HUES48 (cell line): ENCODE data around the gene KCND2.
"Not testable (repeated sequence)": the region's sequence is repeated elsewhere in the genome, so short reads cannot be mapped to it uniquely, and the experiment has no call there.

Experiments
- H3K27ac ChIP-seq: one replicate; pipeline ENCODE4 v1.7.0; 2013; ENCODE audit warnings: low read depth, low read length, inconsistent platforms
- H3K27me3 ChIP-seq: 2 replicates; pipeline ENCODE4 v1.6.1; 2013; ENCODE audit warnings: mild to moderate bottlenecking, low read length; ENCODE audit not compliant: control insufficient read depth, insufficient read depth
- H3K36me3 ChIP-seq: 2 replicates; pipeline ENCODE4 v1.6.1; 2013; ENCODE audit warnings: low read length; ENCODE audit not compliant: control insufficient read depth, insufficient read depth
- H3K4me1 ChIP-seq: 2 replicates; pipeline ENCODE4 v1.6.1; 2013; ENCODE audit warnings: mild to moderate bottlenecking, low read length; ENCODE audit not compliant: control insufficient read depth, insufficient read depth
- H3K4me3 ChIP-seq: 2 replicates; pipeline ENCODE4 v1.5.1; 2013; ENCODE audit warnings: mild to moderate bottlenecking, low read depth, low read length
- H3K9ac ChIP-seq: 2 replicates; pipeline ENCODE4 v1.6.1; 2013; ENCODE audit warnings: mild to moderate bottlenecking, low read depth, low read length, moderate library complexity
- H3K9me3 ChIP-seq: 2 replicates; pipeline ENCODE4 v1.6.1; 2013; ENCODE audit warnings: low read length; ENCODE audit not compliant: control insufficient read depth, insufficient read depth

KCND2 gene

GRCh38 chr7:120272701-120273475 is at the start of gene KCND2:
Gene KCND2 (plus strand): TSS chr7:120273175.
- Histone ChIP-seq H3K27me3 (peaks cover 17% of the 10 kb centered on the region), H3K4me1 (peaks cover 14% of the 10 kb centered on the region), H3K36me3 (peaks cover 4% of the 10 kb centered on the region; the same call in 1 of the 2 replicates), H3K4me3 (peak within 1 kb of the TSS; percentile 85), H3K9ac (peak within 1 kb of the TSS; percentile 52), H3K9me3 (no peaks in the 10 kb centered on the region), H3K27ac (no peak within 1 kb of the TSS)

- no peak overlapping the region for H3K4me3 ChIP-seq
- H3K9me3 ChIP-seq: no peaks in the 10 kb centered on the region
- no peaks in the 10 kb centered on the region for H3K36me3 ChIP-seq
- no peak overlapping the region for H3K27ac ChIP-seq
- no peaks in the 10 kb centered on the region for H3K27me3 ChIP-seq
- no peak overlapping the region for H3K9ac ChIP-seq
- H3K4me1 ChIP-seq: no peaks in the 10 kb centered on the region
These were observed 46.8 kb upstream of the KCND2 start for GRCh38 chr7:120226188-120226587.

DNA sequence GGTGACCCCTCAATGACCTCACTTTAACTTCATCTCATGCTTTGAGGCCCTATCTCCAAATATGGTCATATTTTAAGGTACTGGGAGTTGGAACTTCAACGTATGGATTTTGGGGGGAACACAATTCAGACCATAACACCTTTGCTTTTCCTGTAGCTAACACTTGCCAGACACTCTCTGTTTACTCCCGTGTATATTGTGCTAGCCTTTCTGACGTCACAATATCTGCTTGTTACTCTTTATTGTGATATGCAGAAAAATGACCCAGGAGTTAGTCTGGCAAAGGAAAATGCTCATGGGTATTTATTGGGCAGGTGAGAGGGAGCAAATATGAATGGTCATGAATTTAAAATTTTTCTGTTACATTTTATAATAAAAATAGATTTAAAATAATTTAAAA is 45.7 kb upstream of the KCND2 start:
- no peak overlapping the region for H3K9ac ChIP-seq
- H3K4me3 ChIP-seq: no peak overlapping the region
- no peaks in the 10 kb centered on the region for H3K9me3 ChIP-seq
- H3K27ac ChIP-seq: no peak overlapping the region
- H3K4me1 ChIP-seq: no peaks in the 10 kb centered on the region
- H3K36me3 ChIP-seq: no peaks in the 10 kb centered on the region
- H3K27me3 ChIP-seq: no peaks in the 10 kb centered on the region

GRCh38 chr7:120229084-120229483 is 43.9 kb upstream of the KCND2 start:
- Histone ChIP-seq H3K4me1 (no peaks in the 10 kb centered on the region), H3K27ac (no peak overlapping the region), H3K9ac (no peak overlapping the region), H3K27me3 (no peaks in the 10 kb centered on the region), H3K9me3 (no peaks in the 10 kb centered on the region), H3K36me3 (no peaks in the 10 kb centered on the region), H3K4me3 (no peak overlapping the region)

DNA sequence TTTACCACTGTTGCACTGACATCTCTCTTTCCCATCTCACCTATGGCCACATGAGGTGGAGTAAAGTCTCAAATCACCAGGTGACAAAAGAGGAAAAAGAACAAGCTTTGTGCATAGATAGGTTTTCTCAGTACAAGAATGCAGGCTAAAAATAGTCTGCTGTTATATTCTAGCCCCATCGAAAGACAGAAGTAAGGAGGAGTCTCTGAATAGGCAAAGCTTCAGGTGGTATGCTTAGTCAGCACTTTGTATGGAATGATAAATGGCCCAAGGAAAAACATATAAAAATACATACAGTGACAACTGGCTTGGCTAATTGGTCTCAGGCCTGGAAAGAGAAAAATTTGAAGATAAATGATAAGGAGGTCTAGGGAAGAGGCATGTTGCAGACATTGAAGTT is 39.6 kb upstream of the KCND2 start:
- H3K4me3 ChIP-seq: no peak overlapping the region
- H3K4me1 ChIP-seq: no peaks in the 10 kb centered on the region
- no peaks in the 10 kb centered on the region for H3K36me3 ChIP-seq
- H3K9ac ChIP-seq: no peak overlapping the region
- H3K27me3 ChIP-seq: no peaks in the 10 kb centered on the region
- no peak overlapping the region for H3K27ac ChIP-seq
- H3K9me3 ChIP-seq: no peaks in the 10 kb centered on the region

GRCh38 chr7:120240350-120240749 is 32.6 kb upstream of the KCND2 start:
- H3K9me3 ChIP-seq, H3K9ac ChIP-seq, H3K27ac ChIP-seq, H3K36me3 ChIP-seq, H3K27me3 ChIP-seq, H3K4me3 ChIP-seq, H3K4me1 ChIP-seq: not testable (repeated sequence)

DNA sequence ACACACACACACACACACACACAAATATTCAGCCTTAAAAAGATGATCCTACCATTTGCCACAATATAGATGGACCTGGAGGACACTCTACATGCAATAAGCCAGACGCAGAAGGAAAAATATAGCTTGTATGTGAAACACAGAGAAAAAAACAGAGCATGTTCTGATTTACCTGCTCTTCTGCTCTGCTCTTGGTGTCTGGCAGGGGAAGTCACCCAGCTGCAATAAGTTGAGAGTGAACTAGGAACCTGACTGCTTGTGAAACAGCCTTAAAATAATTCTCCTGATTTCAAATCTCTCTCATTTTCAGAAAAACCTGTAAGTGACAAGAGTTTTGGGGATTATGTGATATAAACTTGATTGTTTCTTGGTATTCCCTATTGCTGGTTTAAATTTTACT is 31.0 kb upstream of the KCND2 start:
- no peaks in the 10 kb centered on the region for H3K4me1 ChIP-seq
- H3K9me3 ChIP-seq: peaks cover 4% of the 10 kb centered on the region
- no peak overlapping the region for H3K9ac ChIP-seq
- H3K4me3 ChIP-seq: no peak overlapping the region
- no peaks in the 10 kb centered on the region for H3K36me3 ChIP-seq
- no peaks in the 10 kb centered on the region for H3K27me3 ChIP-seq
- no peak overlapping the region for H3K27ac ChIP-seq

DNA sequence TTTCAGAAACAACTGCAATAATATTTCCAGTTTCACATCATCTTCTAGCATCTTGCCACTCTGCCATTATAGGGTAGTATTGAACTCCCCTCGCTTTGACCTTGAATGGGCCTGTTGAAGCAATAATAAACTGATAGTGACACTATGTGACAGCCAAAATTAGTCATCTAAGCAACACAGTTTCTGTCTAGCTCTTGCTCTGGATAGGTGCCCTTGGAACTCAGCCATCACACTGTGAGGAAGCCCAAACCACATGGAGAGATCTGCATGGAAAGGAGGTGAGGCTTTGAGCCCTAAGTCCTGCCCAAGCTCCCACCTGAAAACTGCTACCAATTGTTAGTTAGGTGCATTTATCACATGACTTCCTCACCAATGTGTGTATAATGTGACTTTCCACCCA is 18.1 kb upstream of the KCND2 start:
- H3K9me3 ChIP-seq: peaks cover 30% of the 10 kb centered on the region
- H3K4me3 ChIP-seq: no peak overlapping the region
- H3K4me1 ChIP-seq: no peaks in the 10 kb centered on the region
- H3K36me3 ChIP-seq: no peaks in the 10 kb centered on the region
- H3K9ac ChIP-seq: no peak overlapping the region
- no peak overlapping the region for H3K27ac ChIP-seq
- no peaks in the 10 kb centered on the region for H3K27me3 ChIP-seq

DNA sequence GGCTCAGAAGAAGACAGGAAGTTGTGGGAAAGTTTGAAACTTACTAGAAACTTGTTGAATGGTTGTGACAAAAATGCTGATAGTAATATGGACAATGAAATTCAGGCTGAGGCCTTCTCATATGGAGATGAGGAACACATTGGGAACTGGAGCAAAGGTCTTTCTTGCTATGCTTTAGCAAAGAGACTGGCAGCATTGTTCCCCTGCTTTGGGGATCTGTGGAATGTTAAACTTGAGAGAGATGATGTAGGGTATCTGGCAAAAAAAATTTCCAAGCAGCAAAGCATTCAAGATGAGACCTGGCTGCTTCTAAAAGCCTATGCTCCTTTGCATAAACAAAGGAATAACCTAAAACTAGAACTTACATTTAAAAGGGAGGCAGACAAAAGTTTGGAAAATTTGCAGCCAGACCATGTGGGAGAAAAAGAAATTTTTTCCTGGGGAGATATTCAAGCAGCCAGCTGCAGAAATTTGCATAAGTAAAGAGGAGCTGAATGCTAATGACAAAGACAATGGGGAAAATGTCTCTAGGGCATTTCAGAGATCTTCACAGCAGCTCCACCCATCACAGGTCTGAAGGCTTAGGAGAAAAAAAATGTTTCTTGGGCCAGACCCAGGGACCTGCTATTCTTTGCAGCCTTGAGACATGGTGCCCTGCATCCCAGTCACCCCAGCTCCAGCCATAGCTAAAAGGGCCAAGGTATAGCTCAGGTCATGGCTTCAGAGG is 16.5 kb upstream of the KCND2 start:
- Histone ChIP-seq H3K9ac (no peak overlapping the region), H3K27ac (peak overlapping the region; percentile 72), H3K4me1 (no peaks in the 10 kb centered on the region), H3K9me3 (peaks cover 30% of the 10 kb centered on the region), H3K4me3 (no peak overlapping the region), H3K36me3 (no peaks in the 10 kb centered on the region), H3K27me3 (no peaks in the 10 kb centered on the region)

DNA sequence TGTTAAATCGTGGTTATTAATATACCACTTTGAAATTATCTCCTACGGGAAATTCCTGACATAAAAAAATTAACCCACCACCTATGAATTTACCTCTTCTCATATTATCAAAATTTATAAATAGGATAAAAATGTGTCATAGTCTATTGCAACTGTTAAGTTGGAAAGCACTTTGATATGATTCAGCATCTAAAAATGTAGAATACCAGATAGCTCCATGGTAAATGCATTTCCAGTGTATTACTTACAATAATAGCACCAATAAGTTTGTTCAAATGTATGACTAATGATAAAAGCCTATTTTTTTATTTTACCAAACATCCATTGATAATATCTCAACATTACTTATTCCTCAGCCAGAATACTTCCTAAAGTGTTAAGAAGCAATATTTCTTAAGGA is 13.6 kb upstream of the KCND2 start:
- Histone ChIP-seq H3K4me1 (peaks cover 6% of the 10 kb centered on the region; the same call in 1 of the 2 replicates), H3K9ac (no peak overlapping the region), H3K9me3 (peaks cover 30% of the 10 kb centered on the region), H3K27ac (no peak overlapping the region), H3K36me3 (no peaks in the 10 kb centered on the region), H3K4me3 (no peak overlapping the region), H3K27me3 (no peaks in the 10 kb centered on the region)

DNA sequence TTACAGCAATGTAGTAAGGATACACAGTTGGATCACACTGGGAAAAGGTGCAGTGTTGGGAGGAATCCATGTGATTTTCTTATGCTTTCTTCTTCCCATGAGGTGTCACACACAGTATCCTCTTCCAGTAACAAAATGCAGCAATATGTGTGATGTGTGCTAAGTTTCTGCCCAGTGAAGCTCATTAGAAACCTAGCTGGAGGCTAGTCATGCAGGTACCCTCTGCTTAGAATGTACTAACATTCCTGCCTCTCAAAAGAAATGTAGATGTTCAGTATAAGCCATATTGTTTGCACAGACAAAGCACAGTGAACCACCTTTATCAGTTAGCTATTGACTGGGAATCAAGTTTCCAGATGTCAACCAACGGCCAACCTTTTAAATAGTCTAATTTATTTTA is 12.9 kb upstream of the KCND2 start:
- H3K4me1 ChIP-seq: peaks cover 6% of the 10 kb centered on the region; the same call in 1 of the 2 replicates
- no peaks in the 10 kb centered on the region for H3K36me3 ChIP-seq
- no peak overlapping the region for H3K27ac ChIP-seq
- peaks cover 27% of the 10 kb centered on the region for H3K9me3 ChIP-seq
- H3K27me3 ChIP-seq: no peaks in the 10 kb centered on the region
- H3K4me3 ChIP-seq: no peak overlapping the region
- no peak overlapping the region for H3K9ac ChIP-seq
